HG03108 (cell line): Measurements from ENCODE around the gene ZC3H12D.
"Not testable (repeated sequence)": the region's sequence is repeated elsewhere in the genome, so short reads cannot be mapped to it uniquely, and the experiment has no call there.

Experiments used
- ATAC-seq: cut with Tn5 transposase; IDR thresholded peaks from one replicate; pipeline ENCODE4 v1.9.1; 2021; ENCODE audit warnings: moderate library complexity; ENCODE audit not compliant: unreplicated experiment

Gene ZC3H12D

GRCh38 chr6:149484733-149485700 is at the start of gene ZC3H12D:
ZC3H12D (minus strand) TSS chr6:149485014; CDS start chr6:149474543, 10,471 bp downstream.
- ATAC-seq, result peak; percentile 33

- no peak for ATAC-seq
Observed at GRCh38 chr6:149529650-149530049, 44.8 kb upstream of the ZC3H12D start.

- no peak for ATAC-seq
Observed at GRCh38 chr6:149515494-149515893, 30.7 kb upstream of the ZC3H12D start.

- no peak for ATAC-seq
Observed at GRCh38 chr6:149513915-149514314, 29.1 kb upstream of the ZC3H12D start.

- ATAC-seq, result no peak
Observed at GRCh38 chr6:149510793-149511512, 26.1 kb upstream of the ZC3H12D start.

- ATAC-seq, result no peak
Observed at GRCh38 chr6:149508485-149508884, 23.7 kb upstream of the ZC3H12D start.

- ATAC-seq, result no peak
Observed at GRCh38 chr6:149503872-149504271, 19.1 kb upstream of the ZC3H12D start.

- no peak for ATAC-seq
Observed at GRCh38 chr6:149503276-149503675, 18.5 kb upstream of the ZC3H12D start.

GRCh38 chr6:149501768-149502167 is 17.0 kb upstream of the ZC3H12D start:
- no peak for ATAC-seq

- no peak for ATAC-seq
Observed at GRCh38 chr6:149501201-149501600, 16.4 kb upstream of the ZC3H12D start.

- no peak for ATAC-seq
Observed at GRCh38 chr6:149500096-149500495, 15.3 kb upstream of the ZC3H12D start.

GRCh38 chr6:149499066-149499465 is 14.3 kb upstream of the ZC3H12D start:
- no peak for ATAC-seq

GRCh38 chr6:149497365-149497764 is 12.6 kb upstream of the ZC3H12D start:
- no peak for ATAC-seq

GRCh38 chr6:149496597-149496996 is 11.8 kb upstream of the ZC3H12D start:
- ATAC-seq, result peak; percentile 41

GRCh38 chr6:149495349-149496016 is 10.7 kb upstream of the ZC3H12D start:
- ATAC-seq, result not testable (repeated sequence)

- ATAC-seq, result peak; percentile 67
Observed at GRCh38 chr6:149494810-149495209, 10.0 kb upstream of the ZC3H12D start.

- ATAC-seq, result no peak
Observed at GRCh38 chr6:149493761-149494320, 9.0 kb upstream of the ZC3H12D start.

- no peak for ATAC-seq
Observed at GRCh38 chr6:149492798-149493343, 8.1 kb upstream of the ZC3H12D start.

- no peak for ATAC-seq
Observed at GRCh38 chr6:149489967-149490366, 5.2 kb upstream of the ZC3H12D start.

- no peak for ATAC-seq
Observed at GRCh38 chr6:149488815-149489214, 4.0 kb upstream of the ZC3H12D start.

GRCh38 chr6:149487316-149487715 is 2.5 kb upstream of the ZC3H12D start:
- ATAC-seq, result no peak
